Dermis blood vessel endothelial cell (primary cell): Measurements from ENCODE around the gene RPS2. TPM values are rescaled to one million over a fixed set of nuclear protein-coding genes. Genes with fewer than 3 reads are reported as not detected.
"Not testable (repeated sequence)": the region's sequence is repeated elsewhere in the genome, so short reads cannot be mapped to it uniquely, and the experiment has no call there.

Source experiments
- DNase-seq: peaks from one replicate; pipeline ENCODE4 v3.0.0; 2010
- total RNA-seq: library from RNA; depleted of rRNA; stranded (reverse); fragments of >200 nt; gene quantifications from 2 replicates; pipeline ENCODE4 v1.2.3, GENCODE V29; 2014

Gene RPS2
- total RNA-seq, 1 donor from 2014 or later, result 1,669 TPM

GRCh38 chr16:1941162-1942046 is 23.2 kb downstream of the RPS2 start:
- DNase-seq, result peak; percentile 30

GRCh38 chr16:1940273-1941161 is 24.1 kb downstream of the RPS2 start:
- DNase-seq, result no peak

GRCh38 chr16:1939833-1940232 is 24.8 kb downstream of the RPS2 start:
- not testable (repeated sequence) for DNase-seq

- no peak for DNase-seq
Observed at GRCh38 chr16:1938910-1939309, 25.7 kb downstream of the RPS2 start.

- no peak for DNase-seq
Observed at GRCh38 chr16:1938316-1938715, 26.3 kb downstream of the RPS2 start.

GRCh38 chr16:1936945-1937479 is 27.6 kb downstream of the RPS2 start:
- no peak for DNase-seq

DNA sequence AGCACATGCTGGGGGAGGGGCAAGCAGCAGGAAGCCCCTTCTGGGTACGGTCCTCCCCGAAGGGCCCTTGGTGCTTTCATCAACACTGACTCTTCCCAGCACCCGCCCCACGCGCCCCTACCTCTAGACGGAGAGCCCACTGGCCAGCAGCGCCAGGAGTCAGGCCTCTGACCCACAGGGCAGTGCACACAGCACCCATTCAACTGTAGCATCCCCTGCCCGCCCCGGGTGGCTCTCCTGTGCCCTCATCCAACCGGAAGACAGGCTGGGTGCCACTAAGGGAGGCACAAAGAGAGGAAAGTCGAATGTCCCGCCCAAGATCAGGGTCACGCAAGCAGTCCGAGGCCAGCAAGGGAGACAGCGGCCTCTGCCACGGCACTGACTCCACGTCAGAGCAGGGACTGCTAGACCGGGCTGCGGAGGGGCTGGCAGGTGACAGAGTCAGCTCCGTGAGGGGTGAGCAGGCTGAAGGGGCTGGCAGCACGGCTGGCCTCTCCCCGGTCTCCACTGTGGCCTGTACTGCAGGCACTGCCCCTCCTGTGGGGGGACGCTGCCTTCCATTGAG is 31.4 kb downstream of the RPS2 start:
- DNase-seq, result no peak

DNA sequence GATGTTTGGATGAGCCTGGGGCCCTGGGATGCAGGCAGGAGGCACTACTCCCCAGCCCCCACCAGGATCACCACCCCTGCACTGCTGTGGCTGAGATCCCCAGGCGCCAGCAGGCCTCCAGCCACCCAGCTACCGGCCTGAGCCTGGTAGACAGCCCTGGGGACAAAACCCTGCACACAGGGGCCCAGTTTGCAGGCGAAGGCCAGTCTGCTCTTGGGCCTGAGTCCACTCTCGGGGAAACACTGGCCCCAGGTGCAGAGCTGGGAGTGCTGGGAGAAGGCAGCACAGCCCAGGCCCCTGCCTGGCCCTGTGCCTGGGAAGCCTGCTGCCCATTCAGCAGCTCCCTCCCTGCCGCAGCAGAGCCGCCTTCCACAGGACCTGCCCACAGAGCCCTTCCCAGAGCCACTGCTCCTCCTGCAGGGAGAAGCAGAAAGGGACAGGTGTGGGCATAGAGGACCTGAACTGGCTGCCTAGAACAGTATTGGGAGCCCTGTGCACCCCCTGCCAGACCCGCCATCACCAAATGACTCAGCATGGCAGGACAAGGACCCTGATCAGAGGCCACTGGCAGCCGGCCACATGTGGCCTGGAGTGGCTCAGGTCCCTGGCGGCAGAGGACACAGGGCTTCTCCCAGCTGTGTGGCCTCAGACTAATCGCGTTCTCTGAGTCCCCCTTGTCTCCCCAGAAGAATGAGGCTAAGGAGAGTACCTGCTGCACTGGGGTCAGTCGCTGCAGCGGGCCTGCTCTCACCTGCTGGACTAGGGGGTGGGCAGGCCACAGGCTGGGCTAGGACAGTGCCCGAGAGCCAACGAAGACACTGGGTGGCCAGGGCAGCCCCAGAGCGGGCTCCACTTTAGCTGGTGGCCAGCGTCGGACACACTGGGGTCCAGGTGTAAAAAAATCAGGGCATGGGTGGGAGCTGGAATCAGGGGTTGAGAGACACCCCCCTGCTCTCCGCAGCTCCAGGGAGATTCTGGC is 32.3 kb downstream of the RPS2 start:
- DNase-seq, result no peak

- DNase-seq, result no peak
Observed at GRCh38 chr16:1930338-1930720, 34.3 kb downstream of the RPS2 start.

DNA sequence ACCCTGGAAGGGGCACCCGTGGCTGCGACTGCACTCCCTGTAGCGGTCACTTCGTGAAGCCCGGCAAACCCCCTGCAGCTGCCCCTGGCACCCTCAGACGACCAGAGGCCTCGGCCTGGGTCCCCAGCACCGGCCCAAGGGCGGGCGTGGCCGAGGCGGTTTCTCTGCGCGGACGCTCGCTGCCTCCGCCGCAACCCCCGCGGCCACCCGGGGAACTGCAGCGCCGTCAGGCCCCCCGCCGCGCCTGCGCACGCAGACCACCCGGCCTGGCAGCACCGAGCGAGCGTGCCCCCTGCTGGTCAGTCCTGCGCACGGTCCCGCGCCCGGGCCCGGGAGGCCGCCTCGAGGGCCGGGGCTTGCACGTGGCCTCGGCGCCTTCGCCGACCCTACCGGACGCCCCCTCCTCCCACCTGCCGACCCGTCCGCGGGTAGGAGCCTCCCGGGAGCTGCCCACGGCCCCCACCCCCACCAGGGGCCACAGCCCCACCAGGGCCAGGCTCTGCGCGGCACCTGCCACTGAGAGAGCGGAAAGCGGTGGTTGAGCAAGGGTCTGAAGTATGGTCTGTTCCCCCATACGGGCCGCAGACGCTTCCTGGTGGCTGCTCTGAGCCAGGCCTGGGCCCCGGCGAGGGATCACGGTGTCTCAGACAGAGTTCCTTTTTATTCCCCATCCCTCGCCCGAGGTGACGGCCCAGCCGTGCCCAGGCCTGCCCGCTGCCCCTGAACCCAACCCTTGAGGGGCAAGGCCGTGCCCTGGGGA is 34.9 kb downstream of the RPS2 start:
- DNase-seq, result peak; percentile 89

- DNase-seq, result peak; percentile 32
Observed at GRCh38 chr16:1929105-1929504, 35.5 kb downstream of the RPS2 start.

GRCh38 chr16:1926271-1926670 is 38.4 kb downstream of the RPS2 start:
- no peak for DNase-seq

DNA sequence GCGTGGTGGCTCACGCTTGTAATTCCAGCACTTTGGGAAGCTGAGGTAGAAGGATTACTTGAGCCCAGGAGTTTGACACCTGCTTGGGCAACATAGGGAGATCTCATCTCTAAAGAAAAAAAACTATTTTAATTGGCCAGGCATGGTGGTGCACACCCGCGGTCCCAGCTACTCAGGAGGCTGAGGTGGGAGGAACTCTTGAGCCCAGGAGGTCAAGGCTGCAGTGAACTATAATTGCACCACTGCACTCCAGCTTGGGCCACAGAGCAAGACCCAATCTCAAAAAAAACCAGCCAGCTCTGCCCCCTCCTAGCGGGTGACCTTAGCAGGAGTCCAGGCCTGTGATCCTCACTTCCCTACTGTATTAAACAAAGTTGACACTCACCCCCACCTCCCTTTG is 40.5 kb downstream of the RPS2 start:
- no peak for DNase-seq

GRCh38 chr16:1923299-1924034 is 41.2 kb downstream of the RPS2 start:
- peak; percentile 19 for DNase-seq

- no peak for DNase-seq
Observed at GRCh38 chr16:1922357-1922756, 42.3 kb downstream of the RPS2 start.

DNA sequence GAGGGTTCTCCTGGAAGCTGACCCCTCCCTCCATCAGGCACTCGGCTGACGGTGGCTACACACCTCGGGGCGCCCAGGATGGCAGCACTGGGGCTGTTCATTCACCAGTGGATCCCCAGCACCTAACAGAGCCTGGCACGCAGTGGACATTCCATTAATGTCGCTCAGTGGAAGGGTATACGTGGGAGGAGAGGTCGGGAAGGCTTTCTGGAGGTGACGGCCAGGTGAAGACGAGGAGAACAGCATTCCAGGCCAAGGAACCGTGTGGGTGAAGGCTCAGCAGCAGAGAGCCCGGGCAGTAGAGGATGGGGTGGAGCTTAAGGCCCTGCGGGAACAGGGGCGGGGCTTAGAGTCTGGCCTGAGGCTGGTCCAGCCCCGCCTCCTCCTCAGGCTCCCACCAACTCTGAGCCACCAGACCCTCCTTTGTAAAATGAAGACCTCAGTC is 43.9 kb downstream of the RPS2 start:
- peak; percentile 33 for DNase-seq

- not testable (repeated sequence) for DNase-seq
Observed at GRCh38 chr16:1920122-1920521, 44.5 kb downstream of the RPS2 start.

GRCh38 chr16:1919327-1919998 is 45.2 kb downstream of the RPS2 start:
- no peak for DNase-seq
